GM19025 (cell line): ENCODE data around the gene CACNA1D.
A peak's percentile ranks its signal among the peaks of the same experiment; 100 is the strongest.

ENCODE experiments used
- ATAC-seq: cut with Tn5 transposase; IDR thresholded peaks from one replicate; pipeline ENCODE4 v1.9.1; 2021; ENCODE audit warnings: mild to moderate bottlenecking, low read depth, moderate library complexity; ENCODE audit not compliant: unreplicated experiment

The CACNA1D gene

GRCh38 chr3:53524566-53524965 lies 30.2 kb downstream of the CACNA1D start:
- no peak for ATAC-seq

DNA sequence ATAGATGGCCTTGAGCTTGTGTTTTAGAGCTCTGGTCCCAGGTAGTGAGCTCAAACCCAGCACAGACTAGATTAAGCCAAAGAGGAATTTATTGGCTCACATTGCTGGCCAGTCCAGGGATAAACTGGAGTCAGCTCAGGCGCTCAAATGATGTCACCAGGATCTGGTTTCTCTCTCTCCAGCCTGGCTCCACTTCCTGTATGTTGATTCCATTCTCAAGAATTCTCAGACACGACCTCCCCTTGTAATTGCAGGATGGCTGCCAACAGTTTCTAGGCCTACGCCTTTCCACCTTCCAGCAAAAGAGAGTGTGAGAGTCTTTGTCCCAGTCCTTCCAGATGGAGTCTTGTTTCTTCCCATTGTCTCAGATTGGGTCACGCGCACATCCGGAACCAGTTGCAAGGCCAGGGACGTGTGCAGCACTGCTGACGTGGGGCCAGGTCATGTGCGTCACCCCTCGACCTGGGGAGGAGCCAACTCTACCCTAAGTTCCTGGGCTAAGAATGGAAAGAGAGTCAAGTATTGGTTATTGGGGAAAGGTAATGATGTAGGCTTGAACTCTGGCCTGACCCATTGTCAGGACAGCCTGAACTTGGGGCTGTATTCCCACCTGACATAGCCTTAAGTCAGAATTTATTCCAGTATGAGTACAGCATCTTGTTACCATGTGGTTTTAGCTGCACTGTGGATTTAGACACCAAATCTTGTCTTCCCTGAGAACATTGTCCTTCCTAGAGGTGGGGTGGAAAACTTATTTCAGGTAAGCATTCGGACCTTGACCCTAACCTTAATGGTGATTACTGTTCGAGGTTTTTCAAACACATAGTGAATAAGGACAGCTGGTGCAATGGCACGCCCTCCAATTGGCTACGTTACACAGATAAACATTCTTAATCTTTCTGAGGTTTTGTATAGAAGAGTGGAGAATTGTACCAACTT lies 31.6 kb downstream of the CACNA1D start:
- ATAC-seq = no peak

DNA sequence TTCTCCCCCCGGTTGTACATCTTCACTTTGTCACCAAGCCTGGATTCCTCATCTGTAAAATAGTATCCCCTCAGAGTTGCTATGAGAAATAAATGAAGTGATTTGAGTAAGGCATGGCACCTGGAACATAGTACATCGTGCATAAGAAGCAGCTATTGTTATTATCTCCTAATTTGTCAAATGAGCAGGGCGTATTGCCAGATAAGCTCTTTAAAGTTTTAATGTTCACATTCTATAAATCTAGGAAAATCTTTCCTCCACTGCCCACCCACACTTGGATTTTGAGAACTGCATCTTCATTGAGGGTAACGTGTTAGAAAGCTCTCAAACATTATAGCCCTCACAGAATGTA lies 32.3 kb downstream of the CACNA1D start:
- ATAC-seq = no peak

DNA sequence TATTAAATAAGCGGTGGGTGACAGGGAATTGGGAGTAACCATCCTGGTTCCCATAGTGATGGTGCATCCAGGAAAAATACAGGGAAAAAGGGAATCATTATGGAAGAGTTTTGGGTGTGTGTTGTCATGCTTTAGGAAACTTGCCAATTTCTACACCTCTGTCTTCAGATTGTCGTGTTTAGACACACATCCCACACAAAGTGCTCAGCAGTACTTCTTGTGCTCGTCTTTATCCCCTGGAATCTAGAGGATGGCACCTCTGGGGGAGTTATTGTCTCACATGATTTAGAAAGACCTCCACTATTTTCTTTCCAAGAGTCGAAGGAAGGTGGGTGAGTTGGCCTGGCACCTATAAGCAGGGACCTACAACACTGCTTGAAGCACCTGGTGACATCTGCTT lies 35.8 kb downstream of the CACNA1D start:
- ATAC-seq = no peak

DNA sequence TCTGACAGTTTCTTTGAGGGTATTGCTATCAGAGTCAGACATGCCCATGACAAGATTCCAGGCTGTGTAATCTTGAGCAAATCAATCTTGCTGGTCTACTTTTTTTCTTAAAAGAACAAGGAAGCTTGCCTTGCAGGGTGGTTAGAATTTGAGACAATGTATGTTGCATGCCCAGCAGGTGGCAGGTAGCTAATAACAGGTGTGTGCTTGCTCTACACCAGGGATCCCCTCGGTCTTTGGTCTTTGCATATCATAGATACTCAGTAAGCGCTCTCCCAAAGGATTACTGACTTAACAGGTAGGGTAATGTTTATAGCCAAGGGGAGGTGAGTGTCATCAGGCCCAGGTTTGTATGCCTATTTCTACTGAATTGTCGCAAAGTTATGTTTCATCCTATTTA lies 37.3 kb downstream of the CACNA1D start:
- no peak for ATAC-seq

- ATAC-seq = no peak
Measured at GRCh38 chr3:53533472-53533871, 39.1 kb downstream of the CACNA1D start.

DNA sequence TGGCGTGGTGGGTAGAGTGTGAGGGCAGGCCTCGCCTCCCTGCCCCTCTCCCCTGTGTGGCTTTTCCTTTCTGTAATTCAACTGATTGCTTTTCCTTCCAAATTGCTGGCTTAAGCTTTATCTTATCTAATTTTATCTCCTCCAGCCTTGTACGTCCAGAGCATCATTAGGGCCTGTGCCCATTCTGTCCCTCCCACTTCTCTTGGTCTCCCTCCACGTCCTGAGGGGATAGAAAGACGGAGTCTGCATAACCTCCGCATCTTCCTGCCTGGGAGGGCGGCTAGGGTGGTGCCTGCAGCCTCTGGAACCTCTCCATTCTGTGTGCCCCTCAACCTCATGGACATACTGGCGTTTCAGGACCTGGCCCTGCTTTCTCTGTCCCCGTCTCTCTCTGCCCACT lies 39.8 kb downstream of the CACNA1D start:
- no peak for ATAC-seq

- ATAC-seq = no peak
Measured at GRCh38 chr3:53534676-53535400, 40.4 kb downstream of the CACNA1D start.

GRCh38 chr3:53536282-53536681 lies 41.9 kb downstream of the CACNA1D start:
- ATAC-seq = no peak

GRCh38 chr3:53544357-53544756 lies 49.9 kb downstream of the CACNA1D start:
- ATAC-seq = no peak

GRCh38 chr3:53545310-53545995 lies 51.0 kb downstream of the CACNA1D start:
- no peak for ATAC-seq

- ATAC-seq = no peak
Measured at GRCh38 chr3:53545996-53546359, 51.6 kb downstream of the CACNA1D start.

DNA sequence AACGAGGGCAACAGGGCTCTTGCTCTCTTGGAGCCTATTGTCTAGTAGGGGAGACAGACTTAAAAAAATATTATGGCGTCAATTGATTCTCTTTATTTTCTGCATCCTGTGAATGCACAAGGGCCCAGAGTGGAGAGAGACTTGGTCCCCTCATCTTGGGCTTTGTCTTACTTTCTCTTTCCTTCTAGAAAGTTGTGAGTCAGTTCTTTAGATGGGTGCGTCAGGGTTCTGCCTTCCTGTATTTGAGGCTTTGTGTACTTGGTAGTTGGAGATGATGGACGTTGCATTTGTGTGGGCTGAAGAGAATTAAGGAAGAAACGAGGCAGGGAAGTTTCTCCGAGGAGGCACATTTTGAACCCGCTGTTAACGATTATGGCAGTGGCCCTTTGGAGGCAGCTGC lies 52.9 kb downstream of the CACNA1D start:
- no peak for ATAC-seq

GRCh38 chr3:53550005-53550620 lies 55.7 kb downstream of the CACNA1D start:
- ATAC-seq = no peak

GRCh38 chr3:53551324-53551723 lies 56.9 kb downstream of the CACNA1D start:
- ATAC-seq = no peak

DNA sequence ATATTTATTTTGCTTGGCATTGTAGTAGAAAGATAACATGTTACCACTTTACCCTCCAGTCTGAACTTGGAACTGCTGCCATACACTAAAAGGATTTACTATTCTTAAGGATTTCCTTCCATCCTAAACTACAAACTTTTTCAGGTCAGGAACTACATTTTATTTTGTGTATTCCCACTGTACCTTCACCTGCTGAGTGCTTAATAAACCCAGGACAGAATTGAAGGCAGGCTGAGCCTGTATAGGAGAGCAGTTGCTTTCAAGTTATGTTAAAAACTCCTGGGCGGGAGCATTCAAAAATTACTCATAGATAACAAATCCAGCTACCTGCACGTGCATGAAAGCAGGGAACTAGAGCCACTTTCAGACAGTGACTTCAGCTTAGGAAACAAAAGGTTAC lies 58.3 kb downstream of the CACNA1D start:
- no peak for ATAC-seq

GRCh38 chr3:53553200-53553599 lies 58.8 kb downstream of the CACNA1D start:
- ATAC-seq = no peak

- ATAC-seq = peak; percentile 79
Measured at GRCh38 chr3:53554559-53555067, 60.2 kb downstream of the CACNA1D start.

DNA sequence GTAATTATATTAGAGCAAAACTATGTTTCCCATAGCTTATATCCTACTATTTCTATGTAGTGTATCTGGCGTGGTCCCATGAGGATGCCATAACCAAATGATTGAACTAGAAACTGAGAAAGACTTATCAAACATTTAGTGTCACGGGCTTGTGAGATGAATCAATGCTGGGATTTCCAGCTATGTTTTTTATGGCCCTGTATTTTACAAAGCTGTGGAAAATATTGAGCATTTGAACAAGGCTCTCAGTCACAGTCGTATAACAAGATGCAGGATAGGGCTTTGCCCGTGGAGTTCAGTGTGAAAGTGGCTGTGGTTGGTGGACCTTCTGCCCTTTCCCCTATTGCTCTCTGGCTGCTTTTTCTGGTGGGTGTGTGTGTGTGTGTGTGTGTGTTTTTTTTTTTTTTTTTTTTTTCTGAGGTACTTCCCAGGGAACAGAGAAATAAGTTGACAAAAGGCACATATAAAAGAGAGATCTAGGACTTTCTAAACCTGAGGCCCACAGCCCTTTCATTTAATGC lies 60.7 kb downstream of the CACNA1D start:
- ATAC-seq = peak; percentile 64

- no peak for ATAC-seq
Measured at GRCh38 chr3:53566461-53567145, 72.2 kb downstream of the CACNA1D start.
